SK-N-MC (cell line): Measurements from ENCODE around the gene MPRIP.
"Not testable (repeated sequence)": the region's sequence is repeated elsewhere in the genome, so short reads cannot be mapped to it uniquely, and the experiment has no call there.

Experiments used
- DNase-seq: peaks from one replicate; pipeline ENCODE4 v3.0.0-alpha.2; 2011; ENCODE audit warnings: low read depth, low spot score
- H3K27ac ChIP-seq: fragments of 200-600 bp; sonication (generic); 2 replicates; pipeline ENCODE4 v1.5.1; 2016; ENCODE audit warnings: mixed run types
- H3K36me3 ChIP-seq: fragments of 200-600 bp; sonication (generic); 2 replicates; pipeline ENCODE4 v1.6.1; 2017; ENCODE audit warnings: antibody characterized with exemption, low read length, mixed read lengths; ENCODE audit not compliant: insufficient read depth
- H3K4me3 ChIP-seq: fragments of 200-600 bp; sonication (generic); 2 replicates; pipeline ENCODE4 v1.5.1; 2016
- H3K9ac ChIP-seq: fragments of 200-600 bp; sonication (generic); 2 replicates; pipeline ENCODE4 v1.8.0; 2017; ENCODE audit warnings: mixed run types, mixed read lengths; ENCODE audit not compliant: insufficient read length
- H3K9me3 ChIP-seq: fragments of 200-600 bp; sonication (generic); 2 replicates; pipeline ENCODE4 v1.6.1; 2017; ENCODE audit warnings: low read depth, mild to moderate bottlenecking, antibody characterized with exemption, low read length, moderate library complexity, mixed read lengths
- EZH2 ChIP-seq: fragments of 200-600 bp; sonication (generic); IDR thresholded peaks from one replicate; pipeline ENCODE4 v1.6.1; 2017; ENCODE audit warnings: antibody characterized with exemption
- FOXP2 ChIP-seq: optimal IDR thresholded peaks from 2 replicates; pipeline ENCODE3; 2011; ENCODE audit warnings: mild to moderate bottlenecking, moderate library complexity; ENCODE audit not compliant: insufficient read depth; ENCODE audit errors: extremely low read length, control extremely low read depth
- POLR2AphosphoS5 ChIP-seq: IDR thresholded peaks from 2 replicates; pipeline ENCODE4 v1.6.1; 2012; ENCODE audit warnings: mild to moderate bottlenecking, low read depth, low read length, borderline replicate concordance

MPRIP gene

DNA sequence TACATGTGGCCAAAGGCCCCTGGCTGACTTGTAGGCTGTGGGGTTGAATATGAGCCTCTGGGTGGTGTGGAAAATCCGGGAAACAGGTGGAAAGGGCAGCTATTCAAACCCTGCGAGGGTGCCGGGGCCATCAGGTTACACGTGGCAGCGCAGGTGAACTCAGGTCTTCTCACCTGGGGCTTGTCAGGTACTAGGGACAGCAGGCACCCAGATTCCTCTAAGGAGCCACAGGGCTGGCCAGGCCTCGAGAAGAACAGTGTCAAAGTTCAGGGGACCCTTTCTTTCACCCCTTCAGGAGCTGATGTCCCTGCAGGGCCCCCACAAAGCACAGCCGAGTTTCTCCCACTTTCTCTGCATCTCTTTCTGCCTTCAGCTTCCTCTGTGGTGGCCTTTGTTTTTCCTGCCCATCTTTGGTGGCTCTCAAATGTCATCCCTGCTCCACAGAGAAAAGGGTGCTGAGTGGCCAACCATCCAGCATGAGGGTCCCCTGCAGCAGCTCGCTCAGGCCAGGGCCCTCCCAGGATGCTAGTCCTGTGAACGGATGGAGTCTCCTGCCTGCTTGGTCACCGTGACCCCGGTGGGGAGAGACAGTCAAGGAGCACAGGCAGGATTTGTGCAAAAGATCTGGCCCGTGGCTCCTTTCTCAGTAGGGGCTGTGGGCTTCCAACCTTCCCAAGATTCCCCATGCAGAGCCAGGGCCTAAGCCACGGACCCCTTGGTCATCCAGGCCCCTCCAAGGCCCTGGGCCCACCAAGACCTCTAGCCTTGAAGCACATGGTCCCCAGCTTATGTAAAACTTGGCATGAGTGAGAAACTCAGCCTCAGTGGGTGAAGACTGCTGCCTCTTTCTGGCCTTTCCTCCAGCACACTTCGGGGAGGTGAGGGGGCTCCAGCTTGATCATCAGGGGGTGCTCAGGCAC, 28.2 kb upstream of the MPRIP start:
- not testable (repeated sequence) for H3K4me3 ChIP-seq, H3K9me3 ChIP-seq, H3K36me3 ChIP-seq, DNase-seq, H3K9ac ChIP-seq, H3K27ac ChIP-seq

DNA sequence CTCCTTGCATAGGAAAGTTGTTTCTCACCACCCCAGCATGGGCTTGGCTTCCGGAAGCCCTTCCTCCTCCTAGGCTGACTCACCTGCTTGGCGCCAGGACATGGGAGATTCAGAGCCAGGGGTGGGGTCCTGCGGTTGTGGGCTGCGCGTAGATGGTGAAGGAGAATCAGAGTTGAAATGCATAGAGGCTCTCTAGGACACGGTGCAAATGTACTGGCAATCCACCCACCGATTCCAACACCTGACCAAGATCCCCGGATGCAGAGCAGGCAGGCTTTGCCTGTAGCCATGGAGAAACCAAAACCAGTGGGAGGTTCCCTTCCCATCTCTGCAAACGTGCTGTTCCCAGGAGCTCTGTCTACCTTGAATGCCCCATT, 27.5 kb upstream of the MPRIP start:
- H3K4me3 ChIP-seq, H3K9ac ChIP-seq, H3K9me3 ChIP-seq, H3K27ac ChIP-seq, H3K36me3 ChIP-seq, DNase-seq: not testable (repeated sequence)

DNA sequence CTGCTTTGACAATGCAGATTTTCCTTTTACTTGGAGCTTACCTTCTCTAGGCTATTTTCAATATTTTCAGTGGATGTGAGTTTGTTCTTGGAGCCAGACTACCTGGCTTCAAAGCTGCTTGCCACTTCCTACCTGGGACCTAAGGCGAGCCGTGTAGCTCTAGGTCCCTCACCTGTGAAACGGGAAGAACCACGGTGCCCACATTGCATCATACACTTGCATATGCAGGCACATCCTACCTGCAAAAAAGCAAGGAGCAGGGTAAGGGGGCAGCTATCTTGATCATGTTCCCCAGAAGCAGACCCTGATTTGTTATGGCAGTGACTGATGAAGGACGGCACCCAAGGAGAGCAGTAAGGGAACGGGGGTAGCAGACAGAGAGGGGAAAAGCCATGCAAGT, 27.0 kb upstream of the MPRIP start:
- H3K27ac ChIP-seq, result no peak overlapping the region
- no peak overlapping the region for H3K9ac ChIP-seq
- no peak overlapping the region for H3K4me3 ChIP-seq
- TF ChIP-seq POLR2AphosphoS5 (no peak), EZH2 (no peak), FOXP2 (no peak)
- DNase-seq, result no peak
- no peaks in the 10 kb centered on the region for H3K9me3 ChIP-seq
- no peaks in the 10 kb centered on the region for H3K36me3 ChIP-seq

DNA sequence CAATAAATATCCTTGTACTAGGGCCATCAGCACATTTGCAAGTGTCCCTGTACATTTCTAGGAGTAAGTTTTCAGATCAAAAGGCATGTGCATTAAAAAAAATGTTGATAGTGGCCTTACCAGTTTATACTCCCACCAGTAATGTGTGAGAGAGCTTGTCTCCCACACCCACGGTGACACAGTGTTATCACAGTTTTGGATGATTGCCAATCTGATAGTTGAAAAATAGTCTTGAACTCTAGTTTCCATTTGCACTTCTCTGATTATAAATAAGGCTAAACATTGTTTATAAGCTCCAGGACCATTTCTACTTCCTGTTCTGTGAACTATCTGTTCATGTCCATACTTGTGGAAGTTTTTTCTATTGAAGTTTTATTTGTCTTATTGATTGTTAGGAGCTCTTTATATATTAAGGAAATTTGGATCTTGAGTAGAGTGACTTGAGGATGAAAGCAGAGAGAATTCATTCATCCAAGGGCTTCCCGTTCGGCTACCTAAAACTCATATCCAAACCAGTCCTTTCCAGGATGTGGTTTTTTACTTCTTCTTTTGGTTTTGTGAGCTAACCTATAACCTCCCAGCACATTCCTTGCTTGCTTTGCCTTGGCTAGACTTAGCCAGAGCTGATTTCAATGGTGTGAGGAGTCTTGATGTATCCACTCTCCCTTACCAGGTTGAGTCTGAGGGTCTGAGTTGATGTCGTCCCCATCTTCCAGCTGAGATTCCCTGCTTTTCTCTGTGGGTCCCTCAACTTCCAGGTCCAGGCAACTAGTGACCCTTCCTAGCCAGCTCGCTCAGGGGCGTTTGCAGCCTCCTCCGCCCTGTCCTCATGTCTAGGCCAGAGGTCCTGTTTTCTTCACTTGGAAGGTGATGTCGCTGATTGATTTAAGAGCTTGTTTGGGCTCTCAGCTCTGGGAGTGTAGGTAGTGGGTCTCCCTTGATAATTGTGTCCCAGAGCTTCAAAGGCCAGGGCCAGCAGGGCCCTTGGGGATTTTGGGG, 25.8 kb upstream of the MPRIP start:
- H3K36me3 ChIP-seq, H3K9ac ChIP-seq, H3K4me3 ChIP-seq, H3K9me3 ChIP-seq, DNase-seq, H3K27ac ChIP-seq: not testable (repeated sequence)

DNA sequence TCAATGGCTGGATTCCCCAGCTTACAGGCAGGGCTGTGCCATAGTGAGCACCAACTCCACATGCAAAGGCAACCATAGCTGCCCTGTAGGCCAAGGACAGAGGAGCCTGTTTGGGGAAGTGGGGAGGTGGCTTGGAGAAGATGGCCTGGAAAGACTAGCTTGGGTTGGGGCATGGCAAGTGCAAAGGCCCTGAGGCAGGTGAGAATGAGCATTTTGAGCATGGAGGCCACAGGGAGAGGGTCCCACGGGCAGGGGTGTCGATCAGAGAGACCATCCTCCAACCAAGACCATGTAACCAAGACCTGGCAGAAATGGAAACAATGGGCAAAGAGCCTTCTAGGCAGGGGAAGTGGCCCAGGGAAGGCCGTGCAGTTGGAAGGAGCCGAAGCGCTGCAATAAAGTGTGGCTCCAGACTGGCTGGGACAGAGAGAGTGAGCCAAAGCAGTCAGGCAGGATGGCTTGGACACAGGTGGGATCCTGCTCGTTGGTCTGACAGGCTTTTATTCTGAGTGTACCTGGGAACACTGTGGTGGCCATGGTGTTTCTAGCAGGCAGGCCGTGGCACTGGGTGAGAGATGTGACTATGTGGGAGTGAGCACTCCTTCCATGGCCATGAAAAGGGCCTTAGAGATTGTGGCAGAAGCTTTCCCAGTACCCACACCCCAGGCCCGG, 24.8 kb upstream of the MPRIP start:
- no peak overlapping the region for H3K4me3 ChIP-seq
- no peak overlapping the region for H3K27ac ChIP-seq
- no peaks in the 10 kb centered on the region for H3K9me3 ChIP-seq
- H3K9ac ChIP-seq, result no peak overlapping the region
- H3K36me3 ChIP-seq, result no peaks in the 10 kb centered on the region
- TF ChIP-seq POLR2AphosphoS5 (no peak), FOXP2 (no peak), EZH2 (no peak)
- no peak for DNase-seq

DNA sequence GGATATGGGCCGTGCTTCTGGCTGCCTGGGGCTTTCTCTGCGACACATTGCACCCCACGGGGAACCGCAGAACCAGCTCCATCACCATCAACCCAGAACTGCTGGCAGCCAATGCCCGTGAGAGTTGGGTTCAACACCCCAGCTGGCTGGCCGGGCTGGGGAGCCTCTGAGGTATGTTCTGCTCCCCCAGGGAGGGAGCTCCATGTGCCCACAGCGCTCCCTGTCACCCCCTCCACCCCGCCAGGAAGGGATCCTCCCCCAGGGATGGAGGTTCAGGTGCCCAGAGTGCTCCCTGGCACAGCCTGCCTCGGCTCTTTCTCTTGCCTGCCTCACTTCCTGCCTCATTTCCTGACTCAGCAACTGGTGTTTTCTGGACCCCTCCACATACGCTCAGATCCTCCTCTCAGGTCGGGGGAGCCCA, 24.2 kb upstream of the MPRIP start:
- TF ChIP-seq EZH2 (no peak), FOXP2 (no peak), POLR2AphosphoS5 (no peak)
- no peak overlapping the region for H3K9ac ChIP-seq
- no peak for DNase-seq
- no peaks in the 10 kb centered on the region for H3K36me3 ChIP-seq
- H3K27ac ChIP-seq, result no peak overlapping the region
- H3K9me3 ChIP-seq, result no peaks in the 10 kb centered on the region
- H3K4me3 ChIP-seq, result no peak overlapping the region

DNA sequence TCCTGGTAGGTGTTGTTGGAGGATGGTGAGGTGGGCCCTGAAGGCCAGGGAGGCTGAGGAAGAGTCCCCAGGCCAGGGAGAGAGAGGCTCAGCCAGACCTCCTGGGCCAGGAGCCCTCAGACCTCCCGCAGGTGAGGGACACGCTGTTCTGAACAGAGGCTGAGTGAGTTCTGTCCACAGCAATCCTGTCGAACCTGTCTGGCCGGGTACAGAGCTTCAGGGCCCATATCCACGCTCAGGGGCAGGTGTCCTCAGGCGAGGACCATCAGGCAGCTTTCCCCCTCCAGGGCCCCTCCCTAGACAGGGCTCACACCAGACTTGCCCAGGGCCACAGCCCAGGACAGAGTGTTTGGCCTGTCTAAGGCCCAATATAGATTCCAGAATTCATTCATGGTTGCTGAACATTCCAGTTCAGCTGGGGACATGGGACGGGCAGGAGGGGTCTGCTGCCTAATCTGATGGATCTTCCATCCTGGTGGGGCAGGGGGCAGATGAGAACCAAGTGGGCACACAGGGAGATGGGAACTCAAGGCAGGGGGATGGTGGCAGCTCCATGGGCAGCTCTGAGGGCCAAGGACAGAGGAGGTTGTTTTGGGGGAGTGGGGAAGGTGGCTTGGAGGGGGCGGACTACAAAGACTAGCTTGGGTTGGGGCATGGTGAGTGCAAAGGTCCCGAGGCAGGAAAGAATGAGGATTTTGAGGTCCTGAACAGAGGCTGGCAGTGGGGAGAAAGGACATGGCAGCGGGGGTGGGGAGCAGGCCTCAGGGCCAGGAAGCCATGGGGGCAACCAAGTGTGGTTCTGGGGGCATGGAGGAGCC, 23.4 kb upstream of the MPRIP start:
- DNase-seq, result no peak
- no peak overlapping the region for H3K27ac ChIP-seq
- H3K4me3 ChIP-seq, result no peak overlapping the region
- no peaks in the 10 kb centered on the region for H3K36me3 ChIP-seq
- no peak overlapping the region for H3K9ac ChIP-seq
- no peaks in the 10 kb centered on the region for H3K9me3 ChIP-seq
- no peak for TF ChIP-seq POLR2AphosphoS5
- TF ChIP-seq FOXP2, result no peak
- TF ChIP-seq EZH2, result no peak

DNA sequence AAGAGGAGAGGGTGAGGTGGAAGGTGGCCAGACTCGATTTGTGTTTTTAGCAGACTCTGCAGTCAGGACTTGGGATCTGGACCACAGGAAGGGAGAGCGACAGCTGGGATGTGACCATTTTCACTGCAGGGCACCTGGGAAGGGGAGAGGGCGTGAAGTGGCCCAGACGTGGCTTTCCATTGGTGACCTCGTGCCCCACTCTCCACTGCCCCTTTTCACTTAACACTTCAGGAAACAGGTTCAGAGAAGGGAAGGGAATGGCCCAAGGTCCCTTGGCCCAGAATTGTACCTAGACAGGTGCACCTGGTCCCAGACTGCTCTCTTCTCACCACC, 22.9 kb upstream of the MPRIP start:
- DNase-seq, result no peak
- H3K9ac ChIP-seq, result no peak overlapping the region
- H3K9me3 ChIP-seq, result no peaks in the 10 kb centered on the region
- no peak overlapping the region for H3K4me3 ChIP-seq
- no peaks in the 10 kb centered on the region for H3K36me3 ChIP-seq
- H3K27ac ChIP-seq, result no peak overlapping the region
- TF ChIP-seq EZH2 (no peak), FOXP2 (no peak), POLR2AphosphoS5 (no peak)
